ENCODE data around the gene SIL1. TPM values are rescaled to one million over a fixed set of nuclear protein-coding genes. Genes with fewer than 3 reads are reported as not detected.

SIL1 gene
- total and polyA plus RNA-seq, 9 of the 15 experiments (the other 6 are each of a cell fraction or from before 2014, with no cell fraction given): 1.3 to 30.5 (median 18.1) TPM

DNA sequence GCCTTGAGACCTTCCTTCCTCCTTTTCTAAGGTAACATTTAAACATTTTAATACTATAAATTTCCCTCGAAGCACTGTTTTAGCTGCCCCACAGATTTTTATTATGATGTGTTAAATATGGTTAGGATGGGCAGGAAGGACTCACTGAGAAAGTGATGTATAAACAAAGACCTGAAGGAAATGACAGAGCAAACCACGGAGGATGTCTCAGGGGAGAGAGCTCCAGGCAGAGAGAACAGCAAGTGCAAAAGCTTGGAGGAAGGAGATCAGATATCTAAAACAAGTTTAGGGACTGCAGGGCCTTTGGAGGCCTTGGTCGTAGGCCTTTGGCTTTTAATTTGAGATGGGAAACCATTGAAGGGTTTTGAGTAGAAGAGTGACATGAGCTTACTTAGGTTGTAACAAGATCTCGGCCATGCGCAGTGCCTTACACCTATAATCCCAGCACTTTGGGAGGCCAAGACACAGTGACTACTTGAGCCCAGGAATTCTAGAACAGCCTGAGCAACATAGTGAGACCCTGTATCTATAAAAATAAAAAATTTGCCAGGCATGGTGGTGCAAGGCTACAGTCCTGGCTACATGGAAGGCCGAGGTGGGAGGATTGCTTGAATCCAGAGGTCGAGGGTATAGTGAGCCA lies 287.5 kb downstream of the SIL1 start:
- Histone ChIP-seq H3K9me3 (replicated peaks; ENCODE audit: control insufficient read depth, insufficient read depth, low read depth, low read length) (no peaks in the 10 kb centered on the region), H3K27ac (ENCODE audit: extremely low read depth, low read depth, low read length) (no peak overlapping the region), H3K4me2 (ENCODE audit: insufficient read depth, low read length) (no peak overlapping the region), H3K4me3 (no peak overlapping the region), H3K9me1 (ENCODE audit: control insufficient read depth, insufficient read depth, low read length) (no peaks in the 10 kb centered on the region), H4K20me1 (replicated peaks; ENCODE audit: control insufficient read depth, insufficient read depth, low read length) (no peaks in the 10 kb centered on the region), H3K4me1 (replicated peaks in 1 of 2; ENCODE audit: control insufficient read depth in 2 of 2, insufficient read depth in 2 of 2, low read length in 2 of 2) (peaks cover 0 to 10% of the 10 kb centered on the region in 2 experiments; a peak in 2 of 5 replicates), H3K79me2 (ENCODE audit: control insufficient read depth, insufficient read depth, low read length) (no peaks in the 10 kb centered on the region), H3K36me3 (ENCODE audit: control insufficient read depth, insufficient read depth, low read length) (peaks cover 11% of the 10 kb centered on the region; the same call in 2 of the 3 replicates), H2AFZ (ENCODE audit: low read depth, low read length) (no peak overlapping the region), H3K9ac (ENCODE audit: insufficient read depth in 1 of 2, low read depth in 2 of 2, low read length in 2 of 2) (no peak overlapping the region), H3K27me3 (ENCODE audit: control insufficient read depth in 2 of 2, insufficient read depth in 2 of 2, low read length in 2 of 2) (no peaks in the 10 kb centered on the region)
- 57% methylated on average over 7 of the region's 7 CpGs for WGBS (ENCODE audit: insufficient coverage, low coverage, missing lambda C conversion rate)
- in situ Hi-C loops (cut with MboI) (no loop called here), intact Hi-C loops (cut with micrococcal nuclease) (no loop called here)
- DNase-seq (ENCODE audit: extremely low read depth in 1 of 4, low spot score in 3 of 4): no peak
- POLR2A ChIA-PET: interaction anchor here (0.7 to 1.3 kb wide), 2 partner anchors 13 to 338 kb away, joined by 3 read pairs; no protein-coding TSS in a partner anchor
- no peak for FAIRE-seq
- no peak for ATAC-seq
- CTCF ChIA-PET (ENCODE audit: low intra/inter-chr PET ratio): no interaction called here
- no TSS peak for BruUV-seq (replicated peaks)
- TF ChIP-seq, protein P1, sequence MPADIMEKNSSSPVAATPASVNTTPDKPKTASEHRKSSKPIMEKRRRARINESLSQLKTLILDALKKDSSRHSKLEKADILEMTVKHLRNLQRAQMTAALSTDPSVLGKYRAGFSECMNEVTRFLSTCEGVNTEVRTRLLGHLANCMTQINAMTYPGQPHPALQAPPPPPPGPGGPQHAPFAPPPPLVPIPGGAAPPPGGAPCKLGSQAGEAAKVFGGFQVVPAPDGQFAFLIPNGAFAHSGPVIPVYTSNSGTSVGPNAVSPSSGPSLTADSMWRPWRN (IDR thresholded peaks at IDR 0.05; ENCODE audit: low read depth): no peak
- TF ChIP-seq HMG20A (CRISPR knock-in tag; conservative IDR thresholded peaks at IDR 0.05) (no peak), ATF4 (CRISPR knock-in tag; IDR thresholded peaks at IDR 0.05) (no peak), KLF1 (tag; IDR thresholded peaks at IDR 0.05) (no peak), ZBTB43 (CRISPR knock-in tag; IDR thresholded peaks at IDR 0.05) (no peak), BRF2 (IDR thresholded peaks at IDR 0.05; ENCODE audit: borderline replicate concordance, insufficient read depth, insufficient read length) (no peak), ZNF12 (CRISPR knock-in tag; IDR thresholded peaks at IDR 0.05) (no peak)
- TF ChIP-seq, protein P2, sequence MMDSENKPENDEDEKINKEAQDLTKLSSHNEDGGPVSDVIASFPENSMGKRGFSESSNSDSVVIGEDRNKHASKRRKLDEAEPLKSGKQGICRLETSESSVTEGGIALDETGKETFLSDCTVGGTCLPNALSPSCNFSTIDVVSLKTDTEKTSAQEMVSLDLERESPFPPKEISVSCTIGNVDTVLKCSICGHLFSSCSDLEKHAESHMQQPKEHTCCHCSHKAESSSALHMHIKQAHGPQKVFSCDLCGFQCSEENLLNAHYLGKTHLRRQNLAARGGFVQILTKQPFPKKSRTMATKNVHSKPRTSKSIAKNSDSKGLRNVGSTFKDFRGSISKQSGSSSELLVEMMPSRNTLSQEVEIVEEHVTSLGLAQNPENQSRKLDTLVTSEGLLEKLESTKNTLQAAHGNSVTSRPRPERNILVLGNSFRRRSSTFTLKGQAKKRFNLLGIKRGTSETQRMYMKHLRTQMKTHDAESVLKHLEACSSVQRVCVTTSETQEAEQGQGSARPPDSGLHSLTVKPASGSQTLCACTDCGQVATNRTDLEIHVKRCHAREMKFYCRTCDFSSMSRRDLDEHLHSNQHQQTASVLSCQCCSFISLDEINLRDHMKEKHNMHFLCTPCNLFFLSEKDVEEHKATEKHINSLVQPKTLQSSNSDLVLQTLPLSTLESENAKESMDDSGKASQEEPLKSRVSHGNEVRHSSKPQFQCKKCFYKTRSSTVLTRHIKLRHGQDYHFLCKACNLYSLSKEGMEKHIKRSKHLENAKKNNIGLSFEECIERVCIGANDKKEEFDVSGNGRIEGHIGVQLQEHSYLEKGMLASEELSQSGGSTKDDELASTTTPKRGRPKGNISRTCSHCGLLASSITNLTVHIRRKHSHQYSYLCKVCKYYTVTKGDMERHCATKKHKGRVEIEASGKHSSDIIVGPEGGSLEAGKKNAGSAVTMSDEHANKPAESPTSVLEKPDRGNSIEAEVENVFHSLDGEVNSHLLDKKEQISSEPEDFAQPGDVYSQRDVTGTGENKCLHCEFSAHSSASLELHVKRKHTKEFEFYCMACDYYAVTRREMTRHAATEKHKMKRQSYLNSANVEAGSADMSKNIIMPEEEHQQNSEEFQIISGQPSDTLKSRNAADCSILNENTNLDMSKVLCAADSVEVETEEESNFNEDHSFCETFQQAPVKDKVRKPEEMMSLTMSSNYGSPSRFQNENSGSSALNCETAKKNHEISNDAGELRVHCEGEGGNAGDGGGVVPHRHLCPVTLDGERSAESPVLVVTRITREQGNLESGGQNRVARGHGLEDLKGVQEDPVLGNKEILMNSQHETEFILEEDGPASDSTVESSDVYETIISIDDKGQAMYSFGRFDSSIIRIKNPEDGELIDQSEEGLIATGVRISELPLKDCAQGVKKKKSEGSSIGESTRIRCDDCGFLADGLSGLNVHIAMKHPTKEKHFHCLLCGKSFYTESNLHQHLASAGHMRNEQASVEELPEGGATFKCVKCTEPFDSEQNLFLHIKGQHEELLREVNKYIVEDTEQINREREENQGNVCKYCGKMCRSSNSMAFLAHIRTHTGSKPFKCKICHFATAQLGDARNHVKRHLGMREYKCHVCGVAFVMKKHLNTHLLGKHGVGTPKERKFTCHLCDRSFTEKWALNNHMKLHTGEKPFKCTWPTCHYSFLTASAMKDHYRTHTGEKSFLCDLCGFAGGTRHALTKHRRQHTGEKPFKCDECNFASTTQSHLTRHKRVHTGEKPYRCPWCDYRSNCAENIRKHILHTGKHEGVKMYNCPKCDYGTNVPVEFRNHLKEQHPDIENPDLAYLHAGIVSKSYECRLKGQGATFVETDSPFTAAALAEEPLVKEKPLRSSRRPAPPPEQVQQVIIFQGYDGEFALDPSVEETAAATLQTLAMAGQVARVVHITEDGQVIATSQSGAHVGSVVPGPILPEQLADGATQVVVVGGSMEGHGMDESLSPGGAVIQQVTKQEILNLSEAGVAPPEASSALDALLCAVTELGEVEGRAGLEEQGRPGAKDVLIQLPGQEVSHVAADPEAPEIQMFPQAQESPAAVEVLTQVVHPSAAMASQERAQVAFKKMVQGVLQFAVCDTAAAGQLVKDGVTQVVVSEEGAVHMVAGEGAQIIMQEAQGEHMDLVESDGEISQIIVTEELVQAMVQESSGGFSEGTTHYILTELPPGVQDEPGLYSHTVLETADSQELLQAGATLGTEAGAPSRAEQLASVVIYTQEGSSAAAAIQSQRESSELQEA (IDR thresholded peaks at IDR 0.05; ENCODE audit: low read depth): no peak
